Endometrium (tissue), 2 donors: ENCODE measurements around the gene ARID4A.
"Not testable (repeated sequence)": the region's sequence is repeated elsewhere in the genome, so short reads cannot be mapped to it uniquely, and the experiment has no call there.

Experiments
- FAIRE-seq: peaks from 2 replicates; lab custom pipeline; 2012; peaks lifted over from hg19 to GRCh38; lab: Jason Lieb, UNC
- donor health status: control.
- donor health status: control.

Gene ARID4A, protein sequence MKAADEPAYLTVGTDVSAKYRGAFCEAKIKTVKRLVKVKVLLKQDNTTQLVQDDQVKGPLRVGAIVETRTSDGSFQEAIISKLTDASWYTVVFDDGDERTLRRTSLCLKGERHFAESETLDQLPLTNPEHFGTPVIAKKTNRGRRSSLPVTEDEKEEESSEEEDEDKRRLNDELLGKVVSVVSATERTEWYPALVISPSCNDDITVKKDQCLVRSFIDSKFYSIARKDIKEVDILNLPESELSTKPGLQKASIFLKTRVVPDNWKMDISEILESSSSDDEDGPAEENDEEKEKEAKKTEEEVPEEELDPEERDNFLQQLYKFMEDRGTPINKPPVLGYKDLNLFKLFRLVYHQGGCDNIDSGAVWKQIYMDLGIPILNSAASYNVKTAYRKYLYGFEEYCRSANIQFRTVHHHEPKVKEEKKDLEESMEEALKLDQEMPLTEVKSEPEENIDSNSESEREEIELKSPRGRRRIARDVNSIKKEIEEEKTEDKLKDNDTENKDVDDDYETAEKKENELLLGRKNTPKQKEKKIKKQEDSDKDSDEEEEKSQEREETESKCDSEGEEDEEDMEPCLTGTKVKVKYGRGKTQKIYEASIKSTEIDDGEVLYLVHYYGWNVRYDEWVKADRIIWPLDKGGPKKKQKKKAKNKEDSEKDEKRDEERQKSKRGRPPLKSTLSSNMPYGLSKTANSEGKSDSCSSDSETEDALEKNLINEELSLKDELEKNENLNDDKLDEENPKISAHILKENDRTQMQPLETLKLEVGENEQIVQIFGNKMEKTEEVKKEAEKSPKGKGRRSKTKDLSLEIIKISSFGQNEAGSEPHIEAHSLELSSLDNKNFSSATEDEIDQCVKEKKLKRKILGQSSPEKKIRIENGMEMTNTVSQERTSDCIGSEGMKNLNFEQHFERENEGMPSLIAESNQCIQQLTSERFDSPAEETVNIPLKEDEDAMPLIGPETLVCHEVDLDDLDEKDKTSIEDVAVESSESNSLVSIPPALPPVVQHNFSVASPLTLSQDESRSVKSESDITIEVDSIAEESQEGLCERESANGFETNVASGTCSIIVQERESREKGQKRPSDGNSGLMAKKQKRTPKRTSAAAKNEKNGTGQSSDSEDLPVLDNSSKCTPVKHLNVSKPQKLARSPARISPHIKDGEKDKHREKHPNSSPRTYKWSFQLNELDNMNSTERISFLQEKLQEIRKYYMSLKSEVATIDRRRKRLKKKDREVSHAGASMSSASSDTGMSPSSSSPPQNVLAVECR

DNA sequence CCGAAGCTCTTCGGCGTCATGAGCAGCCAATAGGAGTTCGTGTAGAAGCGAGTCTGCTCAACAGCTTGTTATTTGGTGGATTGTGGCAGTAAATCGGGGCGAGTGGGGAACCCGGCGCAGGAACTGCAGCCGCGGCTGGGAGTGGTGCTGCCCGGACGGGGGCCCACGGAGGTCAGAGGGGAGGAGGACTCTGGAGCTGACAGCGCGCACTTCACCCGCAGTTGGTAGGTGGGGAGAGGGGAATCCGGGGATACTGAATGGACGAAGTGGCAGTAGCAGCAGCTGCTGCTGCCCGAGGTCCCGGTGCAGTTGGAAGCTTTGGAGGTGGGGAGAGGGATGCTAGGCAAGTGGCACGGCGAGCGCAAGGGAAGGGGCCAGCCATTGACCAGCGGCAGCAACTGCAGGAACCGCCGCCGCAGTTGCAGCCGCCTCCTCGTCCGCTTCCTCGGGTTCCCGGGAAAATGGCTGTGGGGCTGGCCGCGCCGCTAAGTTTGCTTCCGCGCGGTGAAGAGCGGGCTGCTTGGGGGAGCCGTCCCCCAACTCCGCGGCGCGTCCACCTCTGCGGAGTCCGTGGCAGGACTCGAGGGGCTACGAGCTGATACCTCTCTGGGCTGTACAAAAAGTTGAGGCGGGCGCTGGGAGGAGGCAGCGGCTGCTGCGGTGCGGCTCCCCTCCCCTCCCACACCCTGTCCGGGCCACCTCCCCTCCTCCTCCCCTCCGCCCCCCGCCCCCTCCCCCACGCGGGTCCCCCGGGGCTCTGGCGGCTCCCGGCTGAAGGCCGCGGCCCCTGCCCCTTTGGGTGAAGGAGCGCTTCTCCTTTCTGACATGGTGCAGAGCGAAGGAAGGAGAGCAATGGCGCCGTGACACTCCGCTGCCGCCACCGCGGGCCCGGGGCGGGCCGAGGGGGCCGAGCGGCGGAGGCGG, at the start of gene ARID4A:
Gene ARID4A (plus strand): TSS at position 79 of the 924 bp plus-strand sequence. CDS start 1,300 bp downstream, outside the sequence.
- no peak for FAIRE-seq

DNA sequence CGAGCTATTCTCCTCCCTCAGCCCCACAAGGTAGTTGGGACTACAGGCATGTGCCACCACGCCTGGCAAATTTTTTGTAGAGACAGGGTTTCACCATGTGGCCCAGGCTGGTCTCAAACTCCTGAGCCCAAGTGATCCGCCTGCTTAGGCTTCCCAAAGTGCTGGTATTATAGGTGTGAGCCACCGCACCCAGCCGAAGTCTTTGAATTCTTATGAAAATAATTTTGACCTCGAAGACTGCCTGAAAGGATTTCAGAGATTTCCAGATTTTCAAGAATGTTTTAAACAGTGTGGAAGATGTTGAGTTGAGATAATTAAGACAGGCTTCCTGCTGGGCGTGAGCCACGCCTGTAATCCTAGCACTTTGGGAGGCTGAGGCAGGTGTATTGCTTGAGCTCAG, 48.7 kb upstream of the ARID4A start:
- FAIRE-seq = no peak

DNA sequence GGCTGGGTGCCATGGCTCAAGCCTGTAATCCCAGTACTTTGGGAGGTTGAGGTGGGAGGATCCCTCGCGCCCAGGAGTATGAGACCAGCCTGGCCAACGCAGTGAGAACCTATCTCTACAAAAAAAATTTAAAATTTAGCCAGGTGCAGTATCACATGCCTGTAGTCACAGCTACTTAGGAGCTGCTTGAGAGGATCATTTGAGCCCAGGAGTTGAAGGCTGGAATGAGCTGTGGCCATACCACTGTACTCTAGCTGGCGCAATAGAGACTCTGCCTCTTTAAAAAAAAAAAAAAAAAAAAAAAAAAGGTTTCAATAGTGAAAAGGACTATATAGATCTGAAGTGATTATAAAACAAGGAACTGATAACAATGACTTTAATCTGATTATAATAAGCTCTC, 40.2 kb upstream of the ARID4A start:
- no peak for FAIRE-seq

DNA sequence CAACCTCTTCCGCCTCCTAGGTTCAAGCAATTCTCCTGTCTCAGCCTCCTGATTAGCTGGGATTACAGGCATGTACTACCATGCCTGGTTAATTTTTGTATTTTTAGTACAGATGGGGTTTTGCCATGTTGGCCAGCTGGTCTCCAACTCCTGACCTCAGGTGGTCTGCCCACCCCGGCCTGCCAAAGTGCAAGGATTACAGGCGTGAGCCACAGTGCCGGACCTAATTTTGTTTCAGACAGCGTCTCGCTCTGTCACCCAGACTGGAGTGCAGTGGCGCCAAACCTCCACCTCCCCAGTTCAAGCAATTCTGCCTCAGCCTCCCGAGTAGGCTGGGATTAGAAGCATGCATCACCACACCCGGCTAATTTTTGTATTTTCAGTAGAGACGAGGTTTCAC, 36.4 kb upstream of the ARID4A start:
- not testable (repeated sequence) for FAIRE-seq

DNA sequence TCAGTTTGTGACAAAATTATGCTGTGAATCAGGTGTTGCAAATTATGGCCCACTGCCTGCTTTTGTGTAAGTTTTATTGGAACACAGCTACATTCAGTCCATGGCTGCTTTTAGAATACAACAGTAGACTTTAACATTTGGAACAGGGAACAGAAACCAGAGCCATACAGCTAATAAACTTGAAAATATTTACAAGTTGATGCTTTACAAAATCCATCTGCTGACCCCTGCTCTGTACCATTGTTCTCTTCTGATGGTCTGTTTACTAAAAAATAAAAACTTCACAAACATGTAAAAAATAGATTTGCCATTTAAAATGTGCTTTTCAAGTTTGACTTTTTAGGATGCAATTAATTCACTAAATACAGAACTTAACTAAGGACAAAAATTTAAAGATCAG, 33.0 kb upstream of the ARID4A start:
- peak; percentile 96 for FAIRE-seq

DNA sequence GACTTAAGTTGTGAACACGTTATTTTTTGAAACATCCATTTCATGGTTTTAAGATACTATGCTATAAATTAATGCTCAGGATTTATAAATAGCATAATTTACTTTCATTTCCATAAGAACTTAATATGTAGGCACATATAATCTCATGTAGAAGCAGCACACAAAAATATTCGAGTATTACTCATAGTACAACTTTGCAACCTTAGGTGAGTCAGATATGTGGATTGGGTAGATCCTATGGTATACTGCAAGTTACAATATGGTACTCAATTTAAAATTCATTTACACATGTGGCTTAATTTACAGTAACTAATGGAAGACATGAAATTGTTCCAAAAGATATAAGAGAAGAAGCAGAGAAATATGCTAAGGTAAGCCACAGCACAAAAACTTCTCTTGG, 27.7 kb upstream of the ARID4A start:
- no peak for FAIRE-seq

DNA sequence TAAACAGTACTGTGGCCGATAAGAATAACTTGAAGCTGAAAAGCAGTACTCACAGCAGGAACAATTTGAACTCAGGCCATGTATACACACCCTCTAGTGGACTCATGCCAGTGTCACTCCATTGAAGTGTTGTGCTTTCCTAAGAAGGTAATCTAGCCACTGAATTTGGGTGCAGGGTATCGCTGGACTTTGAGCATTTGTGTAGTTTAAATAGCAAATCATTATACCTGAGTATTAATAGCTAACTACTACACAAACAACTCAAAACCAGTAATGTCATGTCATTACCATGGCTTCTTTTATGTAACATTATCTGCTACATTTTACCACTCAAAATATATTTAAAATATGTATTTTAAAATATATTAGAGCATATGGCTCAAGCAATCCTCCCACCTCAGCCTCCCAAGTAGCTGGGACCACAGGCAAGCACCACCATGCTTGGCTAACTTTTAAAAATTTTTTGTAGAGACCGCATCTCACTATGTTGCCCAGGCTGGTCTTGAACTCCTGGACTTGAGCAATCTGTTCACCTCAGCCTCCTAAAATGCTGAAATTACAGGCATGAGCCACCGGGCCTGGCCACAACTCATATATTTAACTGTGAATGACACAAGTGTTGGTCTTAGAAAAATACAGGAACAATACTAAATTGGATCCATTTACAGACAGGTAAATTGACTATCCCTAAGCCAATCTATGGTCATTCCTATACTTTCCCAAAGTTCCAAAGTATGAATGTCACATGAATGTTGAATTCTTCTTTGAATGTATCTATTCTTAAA, 25.6 kb upstream of the ARID4A start:
- FAIRE-seq = no peak

DNA sequence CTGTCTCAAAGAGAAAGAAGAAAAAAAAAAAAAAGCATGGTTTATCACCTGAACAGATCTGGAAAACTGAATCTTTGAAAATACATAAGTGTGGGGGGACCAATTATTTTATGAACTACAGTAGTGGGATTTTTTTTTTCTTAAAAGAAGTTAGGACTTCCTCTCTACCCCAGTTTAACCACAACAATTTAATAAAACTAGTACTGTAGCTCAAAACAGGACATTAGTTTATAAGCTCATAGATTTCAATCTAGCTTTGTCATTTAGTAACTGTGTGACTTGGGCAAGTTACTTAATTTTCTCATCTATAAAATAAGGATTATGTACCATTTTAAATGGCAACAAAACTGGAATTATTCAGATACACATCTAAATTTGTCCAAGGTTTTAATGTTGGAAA, 23.5 kb upstream of the ARID4A start:
- no peak for FAIRE-seq

DNA sequence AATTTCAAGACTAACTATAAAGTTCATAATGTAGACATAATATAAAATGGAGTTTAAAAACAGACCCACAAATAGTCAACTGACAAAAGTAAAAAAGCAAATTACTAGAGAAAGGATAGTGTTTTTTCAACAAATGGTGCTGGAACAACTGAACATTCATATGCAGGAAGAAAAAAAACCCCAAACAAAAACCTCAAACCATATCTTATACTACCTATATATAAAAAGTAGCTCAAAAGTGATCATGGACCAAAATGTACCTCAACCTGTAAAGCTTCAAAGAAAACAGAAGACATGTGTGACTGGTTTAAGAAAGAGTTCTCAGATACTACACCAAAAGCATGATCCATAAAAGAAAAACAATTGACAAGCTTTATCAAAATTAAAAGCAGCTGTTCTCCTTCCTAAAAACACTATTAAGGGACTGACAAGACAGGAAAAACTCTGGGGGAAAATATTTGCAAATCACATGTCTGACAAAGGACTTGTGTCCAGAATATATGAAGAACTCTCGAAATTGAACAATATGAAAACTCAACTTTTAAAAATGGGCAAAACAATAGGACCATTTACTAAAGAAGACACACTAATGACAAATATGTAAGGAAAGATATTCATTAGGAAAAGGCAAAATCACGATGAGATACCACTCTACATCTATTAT, 22.7 kb upstream of the ARID4A start:
- no peak for FAIRE-seq

DNA sequence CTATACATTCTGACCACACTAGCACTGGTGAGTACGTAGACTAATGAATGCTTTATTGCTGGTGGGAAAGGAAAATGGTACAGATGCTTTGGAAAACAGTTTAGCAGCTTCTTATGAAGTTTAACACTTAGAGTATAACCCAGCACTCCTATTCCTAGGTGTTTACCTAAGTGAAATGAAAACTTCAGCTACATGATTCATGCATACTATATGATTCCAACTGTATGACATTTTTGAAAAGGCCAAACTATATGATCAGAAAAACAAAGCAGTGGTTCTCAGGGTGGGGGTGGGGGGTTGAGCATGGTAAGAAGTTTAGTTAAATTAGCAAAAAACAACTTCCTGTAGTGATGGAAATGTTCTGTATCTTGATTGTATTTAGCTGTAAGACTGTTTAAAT, 22.1 kb upstream of the ARID4A start:
- FAIRE-seq = no peak

DNA sequence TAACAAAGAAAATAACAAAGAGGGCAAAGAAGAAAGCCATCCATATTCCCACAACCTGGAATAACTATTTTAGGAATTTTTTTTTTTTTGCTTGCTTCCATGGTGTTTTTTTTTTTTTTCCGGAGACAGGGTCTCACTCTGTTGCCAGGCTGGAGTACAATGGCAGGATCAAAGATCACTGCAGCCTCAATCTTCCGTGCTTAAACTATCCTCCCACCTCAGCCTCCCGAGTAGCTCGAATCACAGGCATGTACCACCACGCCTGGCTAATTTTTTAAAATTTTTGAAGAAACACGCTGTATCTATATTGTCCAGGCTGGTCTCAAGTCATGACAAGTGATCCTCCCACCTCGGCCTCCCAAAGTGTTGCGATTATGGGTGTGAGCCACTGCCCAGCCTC, 20.2 kb upstream of the ARID4A start:
- FAIRE-seq = no peak

DNA sequence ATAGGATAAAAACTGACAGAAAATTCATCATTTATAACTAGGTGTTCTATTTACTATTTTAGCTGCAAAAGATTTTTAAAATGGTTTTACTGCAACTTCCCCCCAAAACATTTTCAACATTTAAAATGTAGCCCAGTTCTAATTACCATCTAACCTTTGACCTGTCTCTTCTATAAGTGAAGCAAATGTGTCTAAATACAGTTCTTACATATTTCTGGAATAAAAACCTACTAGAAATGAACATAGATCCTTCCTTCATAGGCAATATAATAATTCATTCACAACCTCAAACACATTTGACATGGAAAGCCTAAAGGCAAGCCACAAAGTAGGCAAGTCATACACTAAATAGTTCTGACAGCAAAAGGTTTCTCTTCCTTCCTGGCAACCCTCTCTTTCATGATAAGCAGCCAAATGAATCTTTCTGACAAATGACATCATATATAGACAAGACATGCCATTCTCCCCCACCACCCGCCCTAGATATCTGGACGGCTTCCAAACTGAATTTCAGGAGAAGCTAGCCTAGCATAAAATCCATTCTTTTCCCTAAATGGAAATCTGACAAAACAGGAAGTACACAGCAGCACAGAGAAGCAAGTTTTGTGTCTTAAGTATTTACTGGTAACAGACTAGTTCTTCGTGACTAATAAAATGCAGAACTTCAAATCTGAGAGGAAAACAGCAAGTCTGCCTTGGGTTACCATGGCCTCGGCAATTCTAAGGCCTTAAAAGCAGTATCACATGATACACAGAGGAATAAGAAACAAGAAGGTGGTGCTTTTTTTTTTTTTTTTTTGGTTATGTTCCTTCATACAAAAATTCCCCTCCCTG, 17.2 kb upstream of the ARID4A start:
- FAIRE-seq = peak; percentile 70

DNA sequence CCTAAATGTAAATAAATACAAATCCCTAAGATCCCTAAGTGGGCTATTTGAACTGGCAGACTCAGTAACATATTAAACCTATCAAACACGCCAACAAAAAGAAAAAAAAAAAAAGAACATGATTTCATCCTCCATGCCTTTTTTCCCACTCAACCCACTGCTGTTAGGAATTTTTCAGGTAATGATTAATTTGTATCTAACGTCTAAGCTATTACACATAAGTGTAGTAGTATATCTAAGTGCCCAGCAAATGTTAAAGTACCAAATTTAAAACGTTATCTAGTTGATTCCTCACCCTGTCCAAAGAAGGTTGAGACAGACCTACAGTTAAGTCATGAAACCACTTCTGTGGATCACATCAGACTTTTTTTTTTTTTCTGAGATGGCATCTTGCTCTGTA, 16.4 kb upstream of the ARID4A start:
- FAIRE-seq = no peak

DNA sequence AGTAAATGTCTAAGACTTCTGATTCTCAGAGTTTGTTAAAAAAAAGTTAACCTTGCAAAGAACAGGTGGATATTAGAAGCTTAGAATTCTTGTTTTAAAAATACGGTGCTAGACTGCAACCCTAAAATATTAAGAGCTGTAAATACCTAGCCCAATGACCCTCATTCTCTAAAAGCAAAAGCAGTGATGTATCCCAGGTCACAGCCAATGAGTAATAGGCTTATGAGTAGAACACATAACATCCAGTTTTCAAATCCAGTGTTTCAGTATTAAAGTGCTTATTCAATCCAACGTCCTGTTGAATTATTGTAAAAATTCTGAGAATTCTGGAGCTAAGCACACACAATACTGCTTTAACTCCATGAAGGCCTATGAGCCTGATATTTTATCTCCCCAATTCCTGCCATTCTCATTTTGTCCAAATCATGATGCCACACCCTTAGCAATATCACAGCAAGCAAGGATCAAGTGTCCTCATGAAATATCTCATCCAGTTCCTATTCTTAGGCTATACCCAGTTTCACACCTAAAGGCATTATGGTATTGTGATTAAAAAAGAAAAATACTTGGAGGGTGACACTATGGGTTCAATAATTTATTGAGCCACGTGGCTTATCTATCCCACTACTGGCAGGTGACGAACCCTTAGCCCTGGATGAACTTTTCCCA, 15.3 kb upstream of the ARID4A start:
- FAIRE-seq = no peak

DNA sequence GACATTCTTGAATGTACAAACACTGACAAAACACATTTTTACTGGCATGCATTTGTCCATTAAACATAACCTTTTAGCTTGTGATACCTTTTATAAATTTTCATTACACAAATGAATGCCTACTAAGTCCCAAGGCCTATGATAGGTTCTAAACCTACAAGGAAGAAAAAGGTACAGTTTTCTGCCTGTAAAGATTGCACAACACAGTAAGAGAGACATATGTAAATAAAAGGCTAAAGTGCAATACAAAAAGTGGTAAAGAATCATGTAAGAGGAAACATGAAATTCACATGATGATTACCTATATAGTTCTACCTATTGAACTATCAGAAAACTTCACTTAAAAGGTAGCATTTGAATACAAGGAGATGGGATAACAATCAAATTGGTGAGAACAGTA, 14.6 kb upstream of the ARID4A start:
- FAIRE-seq = no peak

DNA sequence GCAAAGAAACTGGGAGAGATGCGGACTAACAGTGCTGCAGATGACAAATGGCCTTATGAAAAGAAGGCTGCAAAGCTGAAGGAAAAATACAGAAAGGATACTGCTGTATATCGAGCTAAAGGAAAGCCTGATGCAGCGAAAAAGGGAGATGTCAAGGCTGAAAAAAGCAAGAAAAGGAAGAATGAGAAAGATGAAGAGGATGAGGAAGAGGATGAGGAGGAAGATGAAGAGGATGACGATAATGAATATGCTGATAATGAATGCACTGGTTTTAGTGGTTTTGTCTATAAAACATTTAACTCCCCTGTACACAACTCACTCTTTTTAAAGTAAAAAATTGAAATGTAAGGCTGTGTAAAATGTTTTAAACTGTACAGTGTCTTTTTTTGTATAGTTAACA, 13.2 kb upstream of the ARID4A start:
- no peak for FAIRE-seq

DNA sequence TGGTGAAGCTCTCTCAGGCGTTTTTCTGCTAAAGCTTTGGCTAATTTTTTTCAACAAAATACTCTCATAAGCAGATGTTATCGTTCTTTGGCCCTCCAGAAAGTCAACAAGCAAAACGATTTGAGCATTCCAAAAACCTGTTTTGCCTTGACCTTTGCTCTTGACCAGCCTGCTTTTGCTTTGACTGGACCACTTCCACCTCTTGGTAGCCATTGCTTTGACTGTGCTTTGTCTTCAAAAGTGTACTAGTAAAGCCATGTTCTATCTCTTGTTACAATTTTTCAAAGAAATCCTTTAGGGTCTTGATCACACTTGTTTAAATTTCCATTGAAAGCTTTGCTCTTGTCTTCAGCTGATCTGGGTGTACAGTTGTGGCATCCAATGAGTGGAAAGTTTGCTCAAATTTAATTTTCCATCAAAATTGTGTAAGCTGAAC, 10.7 kb upstream of the ARID4A start:
- FAIRE-seq = peak; percentile 66

DNA sequence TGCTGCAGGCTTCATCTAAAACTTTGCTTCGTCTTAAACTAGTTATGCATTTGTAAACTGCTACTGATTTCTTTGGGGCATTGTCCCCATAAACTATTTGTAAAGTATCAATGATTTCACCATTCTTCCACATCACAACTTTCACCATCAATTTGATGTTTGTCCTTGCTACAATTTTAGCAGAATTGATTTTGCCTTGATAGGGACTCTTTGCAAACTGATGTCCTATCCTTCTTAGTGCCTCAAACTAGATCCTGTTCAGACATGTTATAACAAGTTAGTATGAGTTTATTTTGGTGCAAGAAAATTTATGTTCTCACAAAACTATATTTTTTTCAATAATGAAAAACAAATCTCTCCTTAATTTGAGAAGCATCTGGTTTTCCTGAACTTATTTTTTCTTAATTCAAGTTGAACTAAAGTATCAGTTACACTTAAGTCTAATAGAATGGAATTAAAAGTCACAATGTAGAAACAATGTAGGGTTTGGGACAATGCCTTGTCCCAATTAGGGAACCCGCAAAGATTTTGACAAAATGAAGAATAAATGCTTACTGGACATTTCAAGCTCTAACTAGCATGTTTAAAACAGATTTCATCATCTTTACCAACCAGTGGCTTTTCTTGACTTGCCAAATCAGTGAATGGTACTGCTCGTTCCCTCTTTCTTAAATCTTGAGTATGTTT, 10.1 kb upstream of the ARID4A start:
- peak; percentile 26 for FAIRE-seq
